Endothelial cell of umbilical vein (primary cell): ENCODE data around the gene NTRK1. TPM values are rescaled to one million over a fixed set of nuclear protein-coding genes. Genes with fewer than 3 reads are reported as not detected.

Experiments used
- BruUV-seq: library from RNA; stranded (reverse); fragments of 400-500 nt; replicated peaks from 2 replicates; lab custom pipeline; 2021; lab: Mats Ljungman, UMichigan
- CTCF ChIA-PET: fragments of 300-600, 350-600 bp; sonication (Branson Sonifier 250); formaldehyde crosslinking; loops from one replicate; lab custom pipeline; 2021; ENCODE audit warnings: antibody characterized with exemption, inconsistent platforms; lab: Charles Lee
- POLR2A ChIA-PET: fragments of 300-600, 350-600 bp; sonication (Branson Sonifier 250); formaldehyde crosslinking; loops from one replicate; lab custom pipeline; 2021; ENCODE audit warnings: antibody characterized with exemption, inconsistent platforms; lab: Charles Lee
- DNase-seq: peaks from one replicate; pipeline ENCODE4 v3.0.0-alpha.2; 2011; ENCODE audit warnings: low read depth, low spot score
- FAIRE-seq: peaks from 2 replicates; lab custom pipeline; 2011; peaks lifted over from hg19 to GRCh38; lab: Jason Lieb, UNC
- H2AFZ ChIP-seq: 2 replicates; pipeline ENCODE4 v1.6.0; 2012; ENCODE audit warnings: low read depth, low read length, control low read depth, inconsistent platforms
- H3K27ac ChIP-seq: 2 replicates; pipeline ENCODE4 v1.5.1; 2011; ENCODE audit warnings: low read depth, mild to moderate bottlenecking, control low read depth, low read length, moderate library complexity; ENCODE audit not compliant: insufficient read depth
- H3K27me3 ChIP-seq, 2 experiments: 2 replicates each; pipeline versions ENCODE4 v1.6.0 to v1.6.1; 2011; ENCODE audit warnings: low read length in 2 of 2, mixed read lengths in 1 of 2; ENCODE audit not compliant: control insufficient read depth in 2 of 2, insufficient read depth in 2 of 2
- H3K36me3 ChIP-seq, 2 experiments: 2 replicates in 1 of 2; 3 replicates in 1 of 2; pipeline ENCODE4 v1.5.1; 2011; ENCODE audit warnings: low read length in 2 of 2, mild to moderate bottlenecking in 1 of 2, moderate library complexity in 1 of 2; ENCODE audit not compliant: control insufficient read depth in 2 of 2, insufficient read depth in 2 of 2; ENCODE audit errors: extremely low read depth in 1 of 2
- H3K4me1 ChIP-seq: 3 replicates; pipeline ENCODE4 v1.5.1; 2011; ENCODE audit warnings: mild to moderate bottlenecking, low read length; ENCODE audit not compliant: control insufficient read depth, insufficient read depth; ENCODE audit errors: extremely low read depth
- H3K4me2 ChIP-seq: 2 replicates; pipeline ENCODE4 v1.6.1; 2011; ENCODE audit warnings: low read length, control low read depth, mixed read lengths; ENCODE audit not compliant: insufficient read depth
- H3K4me3 ChIP-seq, 3 experiments: fragments of 200-600 bp in 1 of 3; sonication (generic), shearing (Covaris generic) in 1 of 3; replicated peaks in 1 of 3; 2 replicates each; pipeline ENCODE4 v1.5.1; 2011 to 2016; ENCODE audit warnings: control low read depth in 3 of 3, low read length in 3 of 3, mild to moderate bottlenecking in 2 of 3, inconsistent platforms in 1 of 3, low read depth in 1 of 3, moderate library complexity in 1 of 3; ENCODE audit not compliant: insufficient read depth in 1 of 3
- H3K79me2 ChIP-seq: 2 replicates; pipeline ENCODE4 v1.6.0; 2012; ENCODE audit warnings: low read length, inconsistent platforms; ENCODE audit not compliant: control insufficient read depth, insufficient read depth
- H3K9ac ChIP-seq: replicated peaks from 2 replicates; pipeline ENCODE3; 2011; ENCODE audit warnings: low read length, control low read depth; ENCODE audit not compliant: insufficient read depth; ENCODE audit errors: extremely low read depth
- H3K9me1 ChIP-seq: replicated peaks from 3 replicates; pipeline ENCODE4 v1.6.0; 2011; ENCODE audit warnings: mild to moderate bottlenecking, low read length; ENCODE audit not compliant: control insufficient read depth, insufficient read depth; ENCODE audit errors: extremely low read depth
- H3K9me3 ChIP-seq: replicated peaks from 2 replicates; pipeline ENCODE4 v1.5.1; 2012; ENCODE audit warnings: low read length, inconsistent platforms; ENCODE audit not compliant: control insufficient read depth, insufficient read depth
- H4K20me1 ChIP-seq: replicated peaks from 2 replicates; pipeline ENCODE3; 2011; ENCODE audit warnings: mild to moderate bottlenecking, low read length; ENCODE audit not compliant: control insufficient read depth, insufficient read depth; ENCODE audit errors: extremely low read depth
- EZH2 ChIP-seq: IDR thresholded peaks from 2 replicates; pipeline ENCODE4 v1.6.1; 2012; ENCODE audit warnings: borderline replicate concordance, low read depth, mild to moderate bottlenecking, moderate library complexity, low read length, inconsistent platforms; ENCODE audit not compliant: severe bottlenecking
- FOS ChIP-seq: IDR thresholded peaks from 2 replicates; pipeline ENCODE4 v1.6.1; 2011; ENCODE audit warnings: mild to moderate bottlenecking, low read length, moderate library complexity, borderline replicate concordance; ENCODE audit not compliant: insufficient read depth
- GATA2 ChIP-seq: IDR thresholded peaks from 2 replicates; pipeline ENCODE4 v1.7.0; 2011; ENCODE audit warnings: low read depth, mild to moderate bottlenecking, moderate library complexity, mixed read lengths, low read length; ENCODE audit not compliant: insufficient read length, insufficient read depth
- JUN ChIP-seq: IDR thresholded peaks from 2 replicates; pipeline ENCODE4 v1.6.1; 2011; ENCODE audit warnings: borderline replicate concordance, low read depth; ENCODE audit not compliant: insufficient read length, insufficient read depth
- MAX ChIP-seq: IDR thresholded peaks from 2 replicates; pipeline ENCODE4 v1.6.1; 2011; ENCODE audit not compliant: insufficient read depth, insufficient read length
- MYC ChIP-seq: IDR thresholded peaks from one replicate; pipeline ENCODE4 v1.6.1; 2011; ENCODE audit warnings: mild to moderate bottlenecking, low read depth, low read length
- POLR2A ChIP-seq: IDR thresholded peaks from 2 replicates; pipeline ENCODE4 v1.6.1; 2012; ENCODE audit warnings: low read depth, mild to moderate bottlenecking, control low read depth, low read length
- POLR2AphosphoS5 ChIP-seq: IDR thresholded peaks from 2 replicates; pipeline ENCODE4 v1.6.1; 2012; ENCODE audit warnings: low read depth, mild to moderate bottlenecking, control low read depth, low read length, moderate library complexity; ENCODE audit not compliant: insufficient read depth
- dilution Hi-C: fragments of 300-500 bp; cut with MboI; formaldehyde crosslinking; loops from one replicate; pipeline ENCODE4 v1.15.0; 2019; ENCODE audit warnings: low sequenced_read_pairs; ENCODE audit not compliant: extremely low pct_ligation_motif_present
- intact Hi-C: fragments of 100-400 bp; cut with micrococcal nuclease; formaldehyde crosslinking; loops from one replicate; pipeline ENCODE4 v1.10.0; 2022
- polyA plus RNA-seq, 4 experiments: library from polyadenylated mRNA; depleted of rRNA in 3 of 4; stranded (reverse) in 3 of 4; unstranded in 1 of 4; fragments of >200 nt; gene quantifications; 2 replicates each; pipeline versions ENCODE4 v1.2.1 to v1.2.3, GENCODE V29; 2011 to 2012; ENCODE audit warnings: missing spikeins in 1 of 4
- total RNA-seq: library from RNA; stranded (reverse); gene quantifications from 2 replicates; pipeline ENCODE4 v1.2.3, GENCODE V29; 2021
- TF ChIP-seq, protein P1 (sequence below), 2 donors: IDR thresholded peaks; 1 replicate in 1 of 2; 2 replicates in 1 of 2; pipeline ENCODE4 v1.5.1; 2011; ENCODE audit warnings: low read length in 2 of 2, mild to moderate bottlenecking in 2 of 2, moderate library complexity in 2 of 2, control low read depth in 1 of 2, inconsistent platforms in 1 of 2, low read depth in 1 of 2; ENCODE audit not compliant: insufficient read depth in 1 of 2; ENCODE audit errors: extremely low read depth in 1 of 2

The NTRK1 gene
- total and polyA plus RNA-seq, 2 donors (not counting 3 experiments of a cell fraction or from before 2014, with no cell fraction given) = 0.07 TPM; not detected in 1

- dilution Hi-C loops = no loop called here
- FAIRE-seq (peak; percentile 86), DNase-seq (peak; percentile 34)
- Histone ChIP-seq H3K4me1 (peaks cover 33% of the 10 kb centered on the region), H3K4me3 (no peak overlapping the region), H3K9me3 (no peaks in the 10 kb centered on the region), H3K9me1 (no peaks in the 10 kb centered on the region), H2AFZ (no peak overlapping the region), H3K79me2 (no peaks in the 10 kb centered on the region), H3K9ac (no peak overlapping the region), H3K27me3 (no peaks in the 10 kb centered on the region), H4K20me1 (no peaks in the 10 kb centered on the region), H3K27ac (peak overlapping the region; percentile 51), H3K36me3 (no peaks in the 10 kb centered on the region), H3K4me2 (no peak overlapping the region)
- TF ChIP-seq FOS (no peak), JUN (no peak), POLR2A (no peak), MYC (no peak), GATA2 (no peak), MAX (no peak), POLR2AphosphoS5 (no peak), EZH2 (no peak)
- TF ChIP-seq, protein P1, sequence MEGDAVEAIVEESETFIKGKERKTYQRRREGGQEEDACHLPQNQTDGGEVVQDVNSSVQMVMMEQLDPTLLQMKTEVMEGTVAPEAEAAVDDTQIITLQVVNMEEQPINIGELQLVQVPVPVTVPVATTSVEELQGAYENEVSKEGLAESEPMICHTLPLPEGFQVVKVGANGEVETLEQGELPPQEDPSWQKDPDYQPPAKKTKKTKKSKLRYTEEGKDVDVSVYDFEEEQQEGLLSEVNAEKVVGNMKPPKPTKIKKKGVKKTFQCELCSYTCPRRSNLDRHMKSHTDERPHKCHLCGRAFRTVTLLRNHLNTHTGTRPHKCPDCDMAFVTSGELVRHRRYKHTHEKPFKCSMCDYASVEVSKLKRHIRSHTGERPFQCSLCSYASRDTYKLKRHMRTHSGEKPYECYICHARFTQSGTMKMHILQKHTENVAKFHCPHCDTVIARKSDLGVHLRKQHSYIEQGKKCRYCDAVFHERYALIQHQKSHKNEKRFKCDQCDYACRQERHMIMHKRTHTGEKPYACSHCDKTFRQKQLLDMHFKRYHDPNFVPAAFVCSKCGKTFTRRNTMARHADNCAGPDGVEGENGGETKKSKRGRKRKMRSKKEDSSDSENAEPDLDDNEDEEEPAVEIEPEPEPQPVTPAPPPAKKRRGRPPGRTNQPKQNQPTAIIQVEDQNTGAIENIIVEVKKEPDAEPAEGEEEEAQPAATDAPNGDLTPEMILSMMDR (IDR thresholded peaks at IDR 0.05; ENCODE audit: extremely low read depth in 1 of 2, insufficient read depth in 1 of 2, low read depth in 1 of 2, low read length in 2 of 2) = no peak
- CTCF ChIA-PET = interaction anchor here (0.7 to 5.0 kb wide), 9 partner anchors 9 to 126 kb away, joined by 3 to 67 read pairs (median 6); partner anchors contain the start of genes INSRR and NTRK1
- no TSS peak for BruUV-seq
- intact Hi-C loops = loop anchor here (1.0 kb wide), 1 partner anchor 45 kb away; the partner anchor contains the start of gene NTRK1
- POLR2A ChIA-PET = no interaction called here
Measured at GRCh38 chr1:156815307-156815826, 45.3 kb upstream of the NTRK1 start.
